Panc1 (cell line): ENCODE measurements around the gene RAD51C. TPM values are rescaled to one million over a fixed set of nuclear protein-coding genes. Genes with fewer than 3 reads are reported as not detected.

Source experiments
- ATAC-seq: fragments of 200-7000 bp; cut with Tn5 transposase; 2 replicates; pipeline ENCODE4 v1.9.1; 2020; ENCODE audit warnings: mild to moderate bottlenecking, moderate library complexity
- BruUV-seq: library from RNA; stranded (reverse); fragments of 400-500 nt; replicated peaks from 2 replicates; lab custom pipeline; 2021; lab: Mats Ljungman, UMichigan
- CTCF ChIA-PET: fragments of 300-600 bp; sonication (Branson Sonifier 250); formaldehyde crosslinking; loops from one replicate; lab custom pipeline; 2022; ENCODE audit warnings: antibody characterized with exemption; lab: Charles Lee
- POLR2A ChIA-PET: fragments of 300-600 bp; sonication (Branson Sonifier 250); formaldehyde crosslinking; loops from one replicate; lab custom pipeline; 2022; ENCODE audit warnings: antibody characterized with exemption; lab: Charles Lee
- DNase-seq: peaks from one replicate; pipeline ENCODE4 v3.0.0-alpha.2; 2010; ENCODE audit warnings: low read depth, low spot score
- H3K27ac ChIP-seq: 2 replicates; pipeline ENCODE4 v1.5.1; 2011; ENCODE audit warnings: mild to moderate bottlenecking, low read length, inconsistent platforms
- H3K27me3 ChIP-seq: fragments of 200-500 bp; sonication (Bioruptor generic); 2 replicates; pipeline ENCODE4 v1.6.0; 2014; ENCODE audit warnings: low read length, inconsistent platforms; ENCODE audit not compliant: control insufficient read depth, insufficient read depth
- H3K36me3 ChIP-seq: fragments of 200-500 bp; sonication (Bioruptor generic); 2 replicates; pipeline ENCODE4 v1.5.1; 2014; ENCODE audit warnings: inconsistent platforms, mild to moderate bottlenecking, low read length, moderate library complexity; ENCODE audit not compliant: control insufficient read depth, insufficient read depth
- H3K4me1 ChIP-seq: 2 replicates; pipeline ENCODE4 v1.5.1; 2011; ENCODE audit warnings: inconsistent platforms, mild to moderate bottlenecking, low read length, moderate library complexity; ENCODE audit not compliant: control insufficient read depth, insufficient read depth
- H3K4me3 ChIP-seq, 2 experiments: 2 replicates each; pipeline ENCODE4 v1.5.1; 2011 to 2012; ENCODE audit warnings: low read depth in 2 of 2, low read length in 2 of 2, mild to moderate bottlenecking in 2 of 2, inconsistent platforms in 1 of 2, moderate library complexity in 1 of 2
- H3K9me3 ChIP-seq: fragments of 200-500 bp; sonication (Bioruptor generic); 2 replicates; pipeline ENCODE4 v1.5.1; 2014; ENCODE audit warnings: low read depth, mild to moderate bottlenecking, inconsistent platforms, low read length, moderate library complexity; ENCODE audit not compliant: control insufficient read depth, insufficient read depth
- CTCF ChIP-seq: fragments of 450-650 bp; IDR thresholded peaks from 2 replicates; pipeline ENCODE4 v1.5.1; 2017; ENCODE audit warnings: mild to moderate bottlenecking
- POLR2AphosphoS5 ChIP-seq: IDR thresholded peaks from 2 replicates; pipeline ENCODE4 v1.6.1; 2012; ENCODE audit warnings: mild to moderate bottlenecking, low read depth, low read length, moderate library complexity
- REST ChIP-seq, 2 experiments: IDR thresholded peaks; 2 replicates each; pipeline ENCODE4 v1.6.1; 2011 to 2012; ENCODE audit warnings: low read depth in 2 of 2, control low read depth in 1 of 2, low read length in 1 of 2, mild to moderate bottlenecking in 1 of 2, moderate library complexity in 1 of 2; ENCODE audit not compliant: insufficient read depth in 1 of 2
- SIN3A ChIP-seq: IDR thresholded peaks from 2 replicates; pipeline ENCODE4 v1.6.1; 2012; ENCODE audit warnings: low read depth, mild to moderate bottlenecking, low read length, moderate library complexity, borderline replicate concordance; ENCODE audit not compliant: insufficient read depth
- TCF7L2 ChIP-seq: IDR thresholded peaks from 2 replicates; pipeline ENCODE4 v1.6.1; 2011; ENCODE audit warnings: mild to moderate bottlenecking, low read depth, low read length, inconsistent platforms
- in situ Hi-C: cut with HindIII; loops from 2 replicates; pipeline ENCODE4 v1.10.0; 2016; ENCODE audit warnings: low sequenced_read_pairs, low pct_unique_long_range_greater_than_20kb
- intact Hi-C: fragments of 100-400 bp; cut with micrococcal nuclease; formaldehyde crosslinking; loops from one replicate; pipeline ENCODE4 v1.10.0; 2022; ENCODE audit not compliant: unreplicated experiment
- total RNA-seq: library from RNA; stranded (reverse); gene quantifications from one replicate; pipeline ENCODE4 v1.2.1, GENCODE V29; 2021; ENCODE audit not compliant: unreplicated experiment

Gene RAD51C
- total RNA-seq, 1 experiment from 2014 or later, result 19.9 TPM

- Histone ChIP-seq H3K4me3 (peak overlapping the region; percentile 68 to 88), H3K27ac (peak overlapping the region; percentile 91), H3K9me3 (no peaks in the 10 kb centered on the region), H3K4me1 (peaks cover 3% of the 10 kb centered on the region), H3K27me3 (no peaks in the 10 kb centered on the region), H3K36me3 (peaks cover 6% of the 10 kb centered on the region)
- ATAC-seq (no peak), DNase-seq (no peak)
- ChIA-PET POLR2A (interaction anchor here (1.0 kb wide), 1 partner anchor 34 kb away, joined by 3 read pairs; no protein-coding TSS in a partner anchor), CTCF (no interaction called here)
- in situ Hi-C loops (no loop called here), intact Hi-C loops (no loop called here)
- TF ChIP-seq SIN3A (no peak), REST (IDR thresholded peaks at IDR 0.05; ENCODE audit: insufficient read depth in 1 of 2, low read depth in 2 of 2, low read length in 1 of 2) (no peak), CTCF (no peak), POLR2AphosphoS5 (no peak), TCF7L2 (no peak)
- BruUV-seq, result no TSS peak
Measured at GRCh38 chr17:58693208-58693607, 806 bp downstream of the RAD51C start.

GRCh38 chr17:58693751-58694150 is 1.3 kb downstream of the RAD51C start:
- in situ Hi-C loops, result no loop called here
- Histone ChIP-seq H3K9me3 (no peaks in the 10 kb centered on the region), H3K27me3 (no peaks in the 10 kb centered on the region), H3K4me1 (peaks cover 3% of the 10 kb centered on the region), H3K27ac (no peak overlapping the region), H3K4me3 (peak overlapping the region in 1 of 2 experiments; percentile 68; a peak in 1 of 4 replicates), H3K36me3 (peaks cover 6% of the 10 kb centered on the region)
- CTCF ChIA-PET, result no interaction called here
- POLR2A ChIA-PET, result no interaction called here
- BruUV-seq, result no TSS peak
- ATAC-seq (no peak), DNase-seq (no peak)
- TF ChIP-seq POLR2AphosphoS5 (no peak), SIN3A (no peak), TCF7L2 (no peak), CTCF (no peak), REST (IDR thresholded peaks at IDR 0.05; ENCODE audit: insufficient read depth in 1 of 2, low read depth in 2 of 2, low read length in 1 of 2) (no peak)
- intact Hi-C loops, result no loop called here
